ENCODE results near the gene OR2L13.
"Not testable (repeated sequence)": the region's sequence is repeated elsewhere in the genome, so short reads cannot be mapped to it uniquely, and the experiment has no call there.

DNA sequence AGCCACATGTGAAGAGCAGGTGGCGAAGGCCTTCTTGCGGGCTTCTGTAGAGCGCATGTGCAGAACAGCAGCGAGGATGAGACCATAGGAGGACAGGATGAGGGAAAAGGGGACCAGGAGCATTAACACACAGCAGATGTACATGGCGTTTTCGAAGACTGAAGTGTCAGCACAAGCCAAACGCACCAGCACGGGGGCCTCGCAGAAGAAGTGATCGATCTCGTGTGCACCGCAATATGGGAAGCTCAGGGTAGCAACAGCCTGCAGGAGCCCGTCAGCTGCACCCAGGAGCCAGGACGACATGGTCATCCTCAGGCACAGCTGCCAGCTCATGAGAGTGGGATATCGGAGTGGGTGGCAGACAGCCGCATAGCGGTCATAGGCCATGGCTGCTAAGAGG is 11.1 kb upstream of the OR2L13 start:
- not testable (repeated sequence) for TF ChIP-seq POLR2A (IDR thresholded peaks at IDR 0.05; ENCODE audit: low read length); GATA1 (IDR thresholded peaks at IDR 0.05; ENCODE audit: low read depth, low read length)
